Esophagus muscularis mucosa (tissue), 4 donors: ENCODE measurements around the gene TIMM10. TPM values are rescaled to one million over a fixed set of nuclear protein-coding genes. Genes with fewer than 3 reads are reported as not detected.

Experiments
- DNase-seq: peaks from one replicate; pipeline ENCODE4 v3.0.0-alpha.2; 2017; ENCODE audit errors: extremely low spot score
- H3K27ac ChIP-seq, 4 donors: fragments of 200-600 bp; sonication (generic); replicated peaks in 1 of 4; 1 replicate in 3 of 4; 2 replicates in 1 of 4; pipeline ENCODE4 v1.5.1; 2016 to 2019; ENCODE audit warnings: mild to moderate bottlenecking in 1 of 4
- H3K27me3 ChIP-seq, 4 donors: fragments of 200-600 bp; sonication (generic); one replicate each; pipeline versions ENCODE4 v1.5.1 to v1.6.0; 2016 to 2019
- H3K36me3 ChIP-seq, 4 donors: fragments of 200-600 bp; sonication (generic); one replicate each; pipeline ENCODE4 v1.5.1; 2016 to 2019
- H3K4me1 ChIP-seq, 4 donors: fragments of 200-600 bp; sonication (generic); one replicate each; pipeline ENCODE4 v1.5.1; 2016 to 2019
- H3K4me3 ChIP-seq, 4 donors: fragments of 200-600 bp; sonication (generic); 1 replicate in 2 of 4; 2 replicates in 2 of 4; pipeline ENCODE4 v1.5.1; 2016 to 2019; ENCODE audit warnings: mild to moderate bottlenecking in 4 of 4, moderate library complexity in 1 of 4
- H3K9me3 ChIP-seq, 4 donors: fragments of 200-600 bp; sonication (generic); 1 replicate in 3 of 4; 2 replicates in 1 of 4; pipeline ENCODE4 v1.5.1; 2016 to 2019
- CTCF ChIP-seq, 3 experiments: fragments of 200-600 bp in 2 of 3; fragments of 450-650 bp in 1 of 3; sonication (generic) in 2 of 3; IDR thresholded peaks; one replicate each; pipeline ENCODE4 v1.5.1; 2017 to 2019; ENCODE audit warnings: antibody characterized with exemption in 3 of 3, mild to moderate bottlenecking in 2 of 3, moderate library complexity in 1 of 3
- EP300 ChIP-seq: sonication (generic); formaldehyde crosslinking; IDR thresholded peaks from one replicate; pipeline ENCODE4 v1.6.1; 2017; ENCODE audit warnings: antibody characterized with exemption
- POLR2A ChIP-seq: fragments of 450-650 bp; IDR thresholded peaks from one replicate; pipeline ENCODE4 v1.6.1; 2017; ENCODE audit warnings: antibody characterized with exemption, moderate library complexity, mild to moderate bottlenecking, low read depth
- POLR2AphosphoS5 ChIP-seq, 2 donors: sonication (generic); formaldehyde crosslinking; IDR thresholded peaks; one replicate each; pipeline ENCODE4 v1.6.1; 2017; ENCODE audit warnings: antibody characterized with exemption in 2 of 2
- WGBS: methylation state at CpG from one replicate; pipeline ENCODE4 v1.1.5; 2018; 5-methylcytosine and 5-hydroxymethylcytosine counted together
- intact Hi-C: fragments of 100-400 bp; cut with DNase I; formaldehyde crosslinking; loops from one replicate; pipeline ENCODE4 v1.15.1; 2023
- total RNA-seq, 4 donors: library from RNA; depleted of rRNA; stranded (reverse); fragments of >200 nt; gene quantifications; one replicate each; pipeline versions ENCODE4 v1.1.0 to v1.2.1, GENCODE V29; 2016

TIMM10 gene
- total RNA-seq, 4 donors from 2014 or later = 41.9 to 49.1 (median 43.1) TPM

- Histone ChIP-seq H3K27ac (no peak overlapping the region), H3K9me3 (no peaks in the 10 kb centered on the region), H3K36me3 (peaks cover 14 to 46% (median 30%) of the 10 kb centered on the region in 4 donors), H3K4me3 (no peak overlapping the region), H3K4me1 (peaks cover 0 to 3% (median 0%) of the 10 kb centered on the region in 4 donors), H3K27me3 (no peaks in the 10 kb centered on the region)
- intact Hi-C loops = no loop called here
- WGBS = 93% methylated on average over 5 of the region's 13 CpGs
- TF ChIP-seq POLR2AphosphoS5 (IDR thresholded peaks at IDR 0.05) (no peak), CTCF (IDR thresholded peaks at IDR 0.05) (no peak), POLR2A (no peak), EP300 (no peak)
- DNase-seq = no peak
Measured at GRCh38 chr11:57545883-57546282, 15.3 kb upstream of the TIMM10 start.

GRCh38 chr11:57544566-57544965 lies 14.0 kb upstream of the TIMM10 start:
- TF ChIP-seq CTCF (IDR thresholded peaks at IDR 0.05) (no peak), POLR2A (no peak), EP300 (no peak), POLR2AphosphoS5 (IDR thresholded peaks at IDR 0.05) (no peak)
- H3K27me3 ChIP-seq = no peaks in the 10 kb centered on the region
- intact Hi-C loops = no loop called here
- no peak overlapping the region for H3K4me3 ChIP-seq
- DNase-seq = no peak
- H3K36me3 ChIP-seq = peaks cover 2 to 33% (median 16%) of the 10 kb centered on the region in 4 donors
- H3K27ac ChIP-seq = no peak overlapping the region
- WGBS = 94% methylated on average over 6 of the region's 6 CpGs
- H3K4me1 ChIP-seq = peaks cover 0 to 3% (median 0%) of the 10 kb centered on the region in 4 donors
- H3K9me3 ChIP-seq = no peaks in the 10 kb centered on the region

- TF ChIP-seq CTCF (IDR thresholded peaks at IDR 0.05) (no peak), EP300 (no peak), POLR2AphosphoS5 (IDR thresholded peaks at IDR 0.05) (no peak), POLR2A (no peak)
- H3K4me1 ChIP-seq = peaks cover 0 to 3% (median 0%) of the 10 kb centered on the region in 4 donors
- H3K36me3 ChIP-seq = peaks cover 0 to 26% (median 13%) of the 10 kb centered on the region in 4 donors
- H3K4me3 ChIP-seq = no peak overlapping the region
- no peaks in the 10 kb centered on the region for H3K27me3 ChIP-seq
- H3K9me3 ChIP-seq = no peaks in the 10 kb centered on the region
- H3K27ac ChIP-seq = no peak overlapping the region
- DNase-seq = no peak
- WGBS = 54% methylated on average over 6 of the region's 6 CpGs
- intact Hi-C loops = no loop called here
Measured at GRCh38 chr11:57543593-57543992, 13.0 kb upstream of the TIMM10 start.

- intact Hi-C loops = no loop called here
- no peak overlapping the region for H3K27ac ChIP-seq
- TF ChIP-seq CTCF (IDR thresholded peaks at IDR 0.05) (no peak), EP300 (no peak), POLR2AphosphoS5 (IDR thresholded peaks at IDR 0.05) (no peak), POLR2A (no peak)
- no peak overlapping the region for H3K4me3 ChIP-seq
- H3K4me1 ChIP-seq = peaks cover 0 to 1% (median 0%) of the 10 kb centered on the region in 4 donors
- no peaks in the 10 kb centered on the region for H3K9me3 ChIP-seq
- DNase-seq = no peak
- H3K36me3 ChIP-seq = peaks cover 0 to 19% (median 5%) of the 10 kb centered on the region in 4 donors
- peaks cover 0 to 1% (median 0%) of the 10 kb centered on the region in 4 donors for H3K27me3 ChIP-seq
- 47% methylated on average over 4 of the region's 4 CpGs for WGBS
Measured at GRCh38 chr11:57542582-57542981, 12.0 kb upstream of the TIMM10 start.

GRCh38 chr11:57541169-57541568 lies 10.6 kb upstream of the TIMM10 start:
- no peak overlapping the region for H3K4me3 ChIP-seq
- peaks cover 0 to 9% (median 0%) of the 10 kb centered on the region in 4 donors for H3K27me3 ChIP-seq
- intact Hi-C loops = no loop called here
- no peaks in the 10 kb centered on the region for H3K9me3 ChIP-seq
- peaks cover 0 to 6% (median 3%) of the 10 kb centered on the region in 4 donors for H3K36me3 ChIP-seq
- TF ChIP-seq POLR2AphosphoS5 (IDR thresholded peaks at IDR 0.05) (no peak), EP300 (no peak), POLR2A (no peak), CTCF (IDR thresholded peaks at IDR 0.05) (no peak)
- DNase-seq = no peak
- no peaks in the 10 kb centered on the region for H3K4me1 ChIP-seq
- WGBS = 82% methylated on average over 5 of the region's 5 CpGs
- H3K27ac ChIP-seq = no peak overlapping the region
